OCI-LY7 (cell line): ENCODE results near the gene EPHB1. TPM values are rescaled to one million over a fixed set of nuclear protein-coding genes. Genes with fewer than 3 reads are reported as not detected.

Experiments
- BruUV-seq: library from RNA; stranded (reverse); fragments of 400-500 nt; replicated peaks from 2 replicates; lab custom pipeline; 2021; lab: Mats Ljungman, UMichigan
- CTCF ChIA-PET: fragments of 300-600 bp; sonication (Branson Sonifier 250); formaldehyde crosslinking; loops from one replicate; lab custom pipeline; 2022; ENCODE audit warnings: antibody characterized with exemption; ENCODE audit not compliant: unreplicated experiment; lab: Charles Lee
- POLR2A ChIA-PET: fragments of 300-600 bp; sonication (Branson Sonifier 250); formaldehyde crosslinking; loops from one replicate; lab custom pipeline; 2022; ENCODE audit warnings: antibody characterized with exemption; lab: Charles Lee
- DNase-seq: peaks from one replicate; pipeline ENCODE4 v3.0.0-alpha.2; 2015; ENCODE audit warnings: low spot score
- H2AFZ ChIP-seq: fragments of 200-600 bp; sonication (generic), shearing (Covaris generic); 2 replicates; pipeline ENCODE4 v1.6.1; 2014; ENCODE audit warnings: mild to moderate bottlenecking, antibody characterized with exemption, low read length, moderate library complexity
- H3K27ac ChIP-seq: fragments of 200-600 bp; sonication (generic); 2 replicates; pipeline ENCODE4 v1.5.1; 2014; ENCODE audit warnings: mixed run types, low read depth, mild to moderate bottlenecking, moderate library complexity, low read length, inconsistent platforms; ENCODE audit not compliant: poor library complexity, severe bottlenecking
- H3K36me3 ChIP-seq: fragments of 200-600 bp; sonication (generic); 2 replicates; pipeline ENCODE4 v1.6.1; 2014; ENCODE audit warnings: mild to moderate bottlenecking, antibody characterized with exemption, low read length, moderate library complexity, mixed read lengths; ENCODE audit not compliant: insufficient read depth
- H3K4me1 ChIP-seq: fragments of 200-600 bp; sonication (generic); 2 replicates; pipeline ENCODE4 v1.5.1; 2014; ENCODE audit warnings: mild to moderate bottlenecking, low read length; ENCODE audit not compliant: insufficient read depth, poor library complexity, severe bottlenecking
- H3K4me2 ChIP-seq: fragments of 200-600 bp; sonication (generic); 2 replicates; pipeline ENCODE4 v1.6.1; 2014; ENCODE audit warnings: mild to moderate bottlenecking, low read length
- H3K4me3 ChIP-seq: fragments of 200-600 bp; sonication (generic); 2 replicates; pipeline ENCODE4 v1.5.1; 2014; ENCODE audit warnings: mild to moderate bottlenecking, low read depth, low read length; ENCODE audit not compliant: poor library complexity, severe bottlenecking
- H3K79me2 ChIP-seq: fragments of 200-600 bp; sonication (generic); 2 replicates; pipeline ENCODE4 v1.6.1; 2016; ENCODE audit warnings: low read depth, mild to moderate bottlenecking, low read length, moderate library complexity, mixed read lengths; ENCODE audit not compliant: insufficient read depth
- H3K9me2 ChIP-seq: fragments of 200-600 bp; sonication (generic); 2 replicates; pipeline ENCODE4 v1.6.1; 2016; ENCODE audit warnings: mild to moderate bottlenecking, low read length, mixed read lengths; ENCODE audit not compliant: insufficient read depth
- H3K9me3 ChIP-seq: fragments of 200-600 bp; sonication (generic); 2 replicates; pipeline ENCODE4 v1.6.1; 2014; ENCODE audit warnings: mild to moderate bottlenecking, mixed run types, low read length, mixed read lengths
- H4K20me1 ChIP-seq: fragments of 200-600 bp; sonication (generic); 2 replicates; pipeline ENCODE4 v1.6.1; 2014; ENCODE audit warnings: mild to moderate bottlenecking, antibody characterized with exemption, low read length, moderate library complexity, mixed read lengths; ENCODE audit not compliant: insufficient read depth
- CTCF ChIP-seq: fragments of 200-600 bp; sonication (generic); conservative IDR thresholded peaks from 2 replicates; pipeline ENCODE4 v1.5.1; 2014; ENCODE audit warnings: mild to moderate bottlenecking, antibody characterized with exemption, low read length, moderate library complexity, mixed read lengths
- EZH2phosphoT487 ChIP-seq: fragments of 200-600 bp; sonication (generic); IDR thresholded peaks from 2 replicates; pipeline ENCODE4 v1.6.1; 2018; ENCODE audit warnings: low read depth, borderline replicate concordance, mild to moderate bottlenecking, mixed run types, antibody characterized with exemption, low read length, moderate library complexity, mixed read lengths
- intact Hi-C: fragments of 100-400 bp; cut with micrococcal nuclease; formaldehyde crosslinking; loops from one replicate; pipeline ENCODE4 v1.10.0; 2022; ENCODE audit not compliant: unreplicated experiment
- total RNA-seq, 2 experiments: library from RNA; depleted of rRNA in 1 of 2; stranded (reverse); fragments of >200 nt in 1 of 2; shearing (Covaris generic) in 1 of 2; gene quantifications; 2 replicates each; pipeline ENCODE4 v1.2.3, GENCODE V29; 2014 to 2022

The EPHB1 gene
- total RNA-seq, 2 experiments from 2014 or later, result 0.54 to 1.3 TPM

- ChIA-PET CTCF (no interaction called here), POLR2A (no interaction called here)
- Histone ChIP-seq H3K36me3 (no peaks in the 10 kb centered on the region), H4K20me1 (no peaks in the 10 kb centered on the region), H2AFZ (no peak overlapping the region), H3K4me3 (no peak overlapping the region), H3K4me2 (no peak overlapping the region), H3K27ac (no peak overlapping the region), H3K4me1 (no peaks in the 10 kb centered on the region), H3K9me2 (no peaks in the 10 kb centered on the region), H3K9me3 (no peaks in the 10 kb centered on the region), H3K79me2 (no peaks in the 10 kb centered on the region)
- TF ChIP-seq CTCF (no peak), EZH2phosphoT487 (no peak)
- intact Hi-C loops, result no loop called here
- no TSS peak for BruUV-seq
- DNase-seq, result no peak
Observed at GRCh38 chr3:135268941-135269532, 474.0 kb downstream of the EPHB1 start.

GRCh38 chr3:135271177-135272025 lies 476.3 kb downstream of the EPHB1 start:
- POLR2A ChIA-PET, result interaction anchor here (0.6 to 0.7 kb wide), 3 partner anchors 14 to 484 kb away, joined by 3 to 8 read pairs (median 5); no protein-coding TSS in a partner anchor

More at GRCh38 chr3:135271177-135272025, 476.3 kb downstream of the EPHB1 start:
- intact Hi-C loops, result no loop called here
- no TSS peak for BruUV-seq
- Histone ChIP-seq H3K79me2 (no peaks in the 10 kb centered on the region), H3K4me2 (no peak overlapping the region), H3K4me1 (no peaks in the 10 kb centered on the region), H3K9me2 (no peaks in the 10 kb centered on the region; the same call in 1 of the 2 replicates), H3K4me3 (no peak overlapping the region), H2AFZ (no peak overlapping the region), H3K27ac (no peak overlapping the region), H3K36me3 (no peaks in the 10 kb centered on the region), H4K20me1 (no peaks in the 10 kb centered on the region), H3K9me3 (no peaks in the 10 kb centered on the region)
- no peak for DNase-seq
- TF ChIP-seq EZH2phosphoT487 (no peak), CTCF (no peak)
- CTCF ChIA-PET, result no interaction called here
